HG03135 (cell line): ENCODE data around the gene GUSB.

ENCODE experiments used
- ATAC-seq: cut with Tn5 transposase; IDR thresholded peaks from one replicate; pipeline ENCODE4 v1.9.1; 2021; ENCODE audit warnings: mild to moderate bottlenecking, moderate library complexity; ENCODE audit not compliant: unreplicated experiment

GUSB gene

GRCh38 chr7:65937296-65937695, 44.7 kb downstream of the GUSB start:
- ATAC-seq = no peak

- no peak for ATAC-seq
Measured at GRCh38 chr7:65931685-65932084, 50.3 kb downstream of the GUSB start.

GRCh38 chr7:65927489-65928448, 54.2 kb downstream of the GUSB start:
- ATAC-seq = no peak

GRCh38 chr7:65926588-65926987, 55.4 kb downstream of the GUSB start:
- no peak for ATAC-seq

GRCh38 chr7:65925040-65925439, 57.0 kb downstream of the GUSB start:
- no peak for ATAC-seq

- ATAC-seq = no peak
Measured at GRCh38 chr7:65924193-65924592, 57.8 kb downstream of the GUSB start.

GRCh38 chr7:65923316-65923715, 58.7 kb downstream of the GUSB start:
- no peak for ATAC-seq

- ATAC-seq = no peak
Measured at GRCh38 chr7:65915921-65916657, 65.9 kb downstream of the GUSB start.

- no peak for ATAC-seq
Measured at GRCh38 chr7:65912237-65912636, 69.8 kb downstream of the GUSB start.
